Activated CD8-positive, alpha-beta memory T cell treated with anti-CD3 and anti-CD28 coated beads for 48 hours (primary cell): Measurements from ENCODE around the gene KEAP1.
"Not testable (repeated sequence)": the region's sequence is repeated elsewhere in the genome, so short reads cannot be mapped to it uniquely, and the experiment has no call there.

Source experiments
- DNase-seq, 3 experiments: peaks; one replicate each; pipeline ENCODE4 v3.0.0-alpha.2; 2020; ENCODE audit warnings: low read depth in 2 of 3, low spot score in 2 of 3

The KEAP1 gene

DNA sequence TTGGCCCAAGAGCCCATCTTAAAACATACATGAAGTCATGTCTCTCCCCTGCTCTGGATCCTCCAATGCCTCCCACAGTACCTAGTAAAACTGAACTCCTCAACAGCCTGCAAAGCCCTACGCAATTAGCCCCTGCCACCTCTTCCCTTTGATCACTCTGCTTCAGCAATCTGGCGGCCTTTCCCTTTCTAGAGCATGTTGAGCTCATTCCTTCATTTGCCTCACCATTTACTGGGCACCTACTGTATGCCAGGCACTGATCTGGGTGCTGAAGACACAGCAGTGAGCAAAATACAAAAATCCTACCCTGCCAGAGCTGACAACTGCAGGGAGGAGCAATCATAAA is 2.9 kb downstream of the KEAP1 start:
- no peak for DNase-seq

- DNase-seq: no peak
Observed at GRCh38 chr19:10499550-10500246, 3.5 kb downstream of the KEAP1 start.

GRCh38 chr19:10497371-10497770 is 5.8 kb downstream of the KEAP1 start:
- no peak for DNase-seq

GRCh38 chr19:10491472-10492047 is 11.6 kb downstream of the KEAP1 start:
- DNase-seq: no peak

- DNase-seq: no peak
Observed at GRCh38 chr19:10486551-10486950, 16.6 kb downstream of the KEAP1 start.

DNA sequence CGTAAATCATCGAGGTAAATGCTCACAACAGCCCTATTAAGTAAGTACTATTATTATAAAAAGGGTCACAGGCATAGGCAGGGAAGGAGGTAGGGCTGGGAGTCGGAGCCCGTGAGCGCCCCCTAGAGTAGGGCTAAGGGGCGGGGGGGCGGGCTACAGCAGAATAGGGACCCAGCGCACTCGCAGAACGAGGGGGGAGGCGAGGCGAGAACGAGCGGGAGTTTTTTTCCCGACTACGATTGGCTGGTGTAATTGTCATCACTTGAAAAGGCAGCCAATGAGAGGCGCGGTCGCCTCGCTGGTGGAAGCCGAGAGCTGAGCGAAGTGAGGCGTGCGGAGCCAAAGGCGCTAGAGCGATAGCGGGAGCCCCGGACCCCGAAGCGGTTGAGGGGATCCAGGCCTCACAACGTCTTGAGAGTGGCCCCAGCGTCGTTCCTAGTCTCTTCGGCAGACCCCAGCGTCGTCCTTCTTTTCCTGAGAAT is 24.2 kb downstream of the KEAP1 start:
- DNase-seq: peak; percentile 64 to 77 (median 76)

GRCh38 chr19:10478476-10478875 is 24.7 kb downstream of the KEAP1 start:
- DNase-seq: no peak

GRCh38 chr19:10474962-10475451 is 28.1 kb downstream of the KEAP1 start:
- no peak for DNase-seq

DNA sequence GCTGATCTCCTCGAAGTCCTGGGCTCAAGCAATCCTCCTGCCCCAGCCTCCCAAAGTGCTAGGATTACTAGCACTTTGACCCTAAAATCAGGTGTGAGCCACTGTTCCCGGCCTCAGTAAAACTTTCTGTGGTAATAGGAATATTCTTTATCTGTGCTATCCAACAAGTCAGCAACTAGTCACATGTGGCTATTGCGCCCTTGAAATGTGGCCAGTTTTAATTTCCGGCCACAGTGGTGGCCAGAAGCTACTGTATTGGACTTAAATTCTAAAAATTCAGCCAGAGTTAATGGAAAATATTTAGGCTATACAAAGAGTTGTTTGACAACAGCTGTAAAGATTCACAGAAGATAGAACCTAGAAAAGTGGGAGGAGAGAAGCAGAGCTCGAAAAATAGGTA is 30.0 kb downstream of the KEAP1 start:
- no peak for DNase-seq

DNA sequence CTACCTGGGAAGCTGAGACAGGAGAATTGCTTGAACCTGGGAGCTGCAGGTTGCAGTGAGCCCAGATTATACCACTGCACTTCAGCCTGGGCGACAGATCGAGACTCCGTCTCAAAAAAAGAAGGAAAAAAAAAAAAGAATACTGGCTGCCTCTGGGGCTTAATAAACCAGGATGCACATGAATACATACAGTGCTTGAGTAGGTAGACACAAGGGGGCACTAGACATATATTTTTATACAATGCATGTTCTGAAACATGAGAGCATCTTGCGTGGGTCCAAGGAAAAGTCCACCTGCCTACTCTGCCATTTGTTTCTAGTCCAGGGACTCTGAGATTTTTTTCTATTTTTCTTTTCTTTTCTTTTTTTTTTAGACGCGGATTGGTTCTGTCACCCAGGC is 31.2 kb downstream of the KEAP1 start:
- no peak for DNase-seq

GRCh38 chr19:10468133-10468532 is 35.0 kb downstream of the KEAP1 start:
- DNase-seq: no peak

DNA sequence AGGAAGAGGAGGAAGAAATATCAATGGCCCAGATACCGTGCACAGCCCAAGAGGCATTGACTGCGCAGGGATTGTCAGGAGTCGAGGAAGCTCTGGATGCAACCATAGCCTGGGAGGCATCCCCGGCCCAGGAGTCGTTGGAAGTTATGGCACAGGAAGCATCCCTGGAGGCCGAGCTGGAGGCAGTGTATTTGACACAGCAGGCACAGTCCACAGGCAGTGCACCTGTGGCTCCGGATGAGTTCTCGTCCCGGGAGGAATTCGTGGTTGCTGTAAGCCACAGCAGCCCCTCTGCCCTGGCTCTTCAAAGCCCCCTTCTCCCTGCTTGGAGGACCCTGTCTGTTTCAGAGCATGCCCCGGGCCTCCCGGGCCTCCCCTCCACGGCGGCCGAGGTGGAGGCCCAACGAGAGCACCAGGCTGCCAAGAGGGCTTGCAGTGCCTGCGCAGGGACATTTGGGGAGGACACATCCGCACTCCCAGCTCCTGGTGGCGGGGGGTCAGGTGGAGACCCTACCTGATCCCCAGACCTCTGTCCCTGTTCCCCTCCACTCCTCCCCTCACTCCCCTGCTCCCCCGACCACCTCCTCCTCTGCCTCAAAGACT is 36.0 kb downstream of the KEAP1 start:
- no peak for DNase-seq

- DNase-seq: no peak
Observed at GRCh38 chr19:10464456-10464855, 38.7 kb downstream of the KEAP1 start.

- no peak for DNase-seq
Observed at GRCh38 chr19:10462557-10462956, 40.6 kb downstream of the KEAP1 start.

DNA sequence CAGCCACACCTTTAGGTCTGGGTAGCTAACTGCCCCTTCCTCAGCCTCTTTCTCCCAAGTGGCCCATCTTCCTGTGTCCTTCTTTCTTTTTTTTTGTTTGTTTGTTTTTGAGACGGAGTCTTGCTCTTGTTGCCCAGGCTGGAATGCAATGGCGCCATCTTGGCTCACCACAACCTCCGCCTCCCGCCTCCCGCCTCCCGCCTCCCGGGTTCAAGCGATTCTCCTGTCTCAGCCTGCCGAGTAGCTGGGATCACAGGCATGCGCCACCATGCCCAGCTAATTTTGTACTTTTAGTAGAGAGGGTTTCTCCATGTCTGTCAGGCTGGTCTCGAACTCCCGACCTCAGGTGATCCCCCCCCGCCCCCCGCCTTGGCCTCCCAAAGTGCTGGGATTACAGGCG is 41.1 kb downstream of the KEAP1 start:
- DNase-seq: not testable (repeated sequence)

DNA sequence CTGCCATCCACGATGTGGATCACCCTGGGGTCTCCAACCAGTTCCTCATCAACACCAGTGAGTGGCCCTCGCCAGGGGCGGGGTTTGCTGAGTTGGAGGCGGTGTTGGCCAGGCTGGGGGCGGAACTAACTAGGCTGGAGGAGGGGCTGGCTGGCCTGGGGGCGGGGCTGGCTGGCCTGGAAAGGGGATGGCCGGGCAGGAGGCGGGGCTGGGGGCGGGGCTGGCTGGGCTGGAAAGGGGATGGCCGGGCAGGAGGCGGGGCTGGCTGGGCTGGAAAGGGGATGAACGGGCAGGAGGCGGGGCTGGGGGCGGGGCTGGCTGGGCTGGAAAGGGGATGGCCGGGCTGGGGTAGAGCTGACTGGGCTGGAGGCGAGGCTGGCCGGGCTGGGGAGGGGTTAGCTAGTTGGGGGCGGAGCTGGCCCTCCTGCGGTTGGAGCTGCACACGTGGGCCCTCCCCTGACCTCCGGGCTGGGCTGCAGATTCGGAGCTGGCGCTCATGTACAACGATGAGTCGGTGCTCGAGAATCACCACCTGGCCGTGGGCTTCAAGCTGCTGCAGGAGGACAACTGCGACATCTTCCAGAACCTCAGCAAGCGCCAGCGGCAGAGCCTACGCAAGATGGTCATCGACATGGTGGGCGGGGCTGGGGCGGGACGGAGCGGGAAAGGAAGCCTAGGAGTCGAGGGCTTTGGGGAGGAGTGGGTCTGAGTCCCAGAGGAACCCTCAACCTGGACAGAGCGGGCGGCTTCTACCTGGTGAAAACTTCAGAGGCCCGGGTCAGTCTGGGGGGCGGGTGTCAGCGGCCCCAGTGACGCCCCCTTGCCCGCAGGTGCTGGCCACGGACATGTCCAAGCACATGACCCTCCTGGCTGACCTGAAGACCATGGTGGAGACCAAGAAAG is 41.9 kb downstream of the KEAP1 start:
- peak; percentile 72 to 85 (median 84) for DNase-seq

GRCh38 chr19:10460714-10461046 is 42.5 kb downstream of the KEAP1 start:
- no peak for DNase-seq

- not testable (repeated sequence) for DNase-seq
Observed at GRCh38 chr19:10458733-10459132, 44.4 kb downstream of the KEAP1 start.

DNA sequence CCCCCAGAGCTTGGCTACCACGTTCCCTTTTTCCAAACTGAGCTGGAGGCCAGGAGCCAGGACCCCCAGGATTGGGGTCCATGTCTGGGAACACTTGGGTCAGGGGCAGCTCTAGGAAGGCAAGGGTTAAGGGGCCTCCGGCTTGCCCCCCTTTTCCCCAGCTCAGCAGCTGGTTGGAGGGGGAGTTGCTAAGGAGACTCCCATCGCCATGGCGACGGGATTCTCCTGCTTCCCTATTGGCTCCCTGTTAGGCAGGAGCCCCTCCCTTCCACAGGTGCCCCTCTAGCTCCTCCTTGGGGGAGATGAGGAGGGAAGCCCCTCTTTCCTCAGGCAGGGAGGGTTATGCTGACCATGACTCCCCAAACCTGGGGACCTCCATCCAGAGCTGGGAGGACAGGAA is 48.9 kb downstream of the KEAP1 start:
- no peak for DNase-seq

DNA sequence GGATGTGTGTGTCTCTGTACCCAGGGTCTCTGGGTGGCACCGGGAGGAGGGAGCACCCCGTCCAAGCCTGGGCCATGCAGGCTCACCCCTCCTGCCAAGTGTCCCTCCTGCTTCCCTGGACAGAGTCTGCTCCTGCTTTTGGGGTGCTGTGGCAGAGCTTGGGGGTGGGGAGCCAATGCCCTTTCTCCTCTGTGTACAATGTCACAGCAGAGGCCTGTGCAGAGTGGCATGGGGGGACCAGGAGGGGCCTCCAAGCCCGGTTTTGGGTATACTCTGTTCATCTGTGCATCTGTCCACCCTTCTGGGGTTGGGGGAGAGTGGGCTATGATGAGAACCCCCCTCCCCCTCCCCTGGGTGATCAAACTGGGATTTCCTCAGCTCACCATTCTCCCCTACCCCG is 49.3 kb downstream of the KEAP1 start:
- no peak for DNase-seq
